ENCODE results near the gene BNIPL.

The BNIPL gene, protein sequence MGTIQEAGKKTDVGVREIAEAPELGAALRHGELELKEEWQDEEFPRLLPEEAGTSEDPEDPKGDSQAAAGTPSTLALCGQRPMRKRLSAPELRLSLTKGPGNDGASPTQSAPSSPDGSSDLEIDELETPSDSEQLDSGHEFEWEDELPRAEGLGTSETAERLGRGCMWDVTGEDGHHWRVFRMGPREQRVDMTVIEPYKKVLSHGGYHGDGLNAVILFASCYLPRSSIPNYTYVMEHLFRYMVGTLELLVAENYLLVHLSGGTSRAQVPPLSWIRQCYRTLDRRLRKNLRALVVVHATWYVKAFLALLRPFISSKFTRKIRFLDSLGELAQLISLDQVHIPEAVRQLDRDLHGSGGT

DNA sequence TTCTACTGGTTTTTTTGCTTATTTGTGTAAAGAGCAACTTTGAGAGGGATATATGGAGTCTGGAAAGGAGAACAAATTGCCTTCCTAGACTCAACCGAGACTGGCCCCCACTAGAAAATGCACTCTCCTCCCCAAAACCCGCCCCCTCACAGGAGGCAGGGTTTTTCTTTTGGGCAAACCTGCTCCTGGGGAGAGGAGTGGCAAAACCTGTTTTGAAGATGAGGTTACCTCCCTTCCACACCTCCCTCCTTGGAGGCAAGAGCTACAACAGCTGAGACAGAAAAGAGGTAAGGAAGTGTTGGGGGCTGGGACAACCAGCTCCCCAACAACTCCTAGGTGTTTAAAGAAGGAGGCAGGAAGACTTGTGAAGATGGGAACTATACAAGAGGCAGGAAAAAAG lies at the start of gene BNIPL:
Gene BNIPL, plus strand, starts transcription at position 231 of the 400 bp plus-strand sequence. Its CDS starts 140 bp downstream, at position 371.
- H3K36me3 ChIP-seq: peaks cover 57% of the 10 kb centered on the region
- no peaks in the 10 kb centered on the region for H3K9me3 ChIP-seq
- no peak within 1 kb of the TSS for H3K9ac ChIP-seq
- TF ChIP-seq Cebpa-rat (IDR thresholded peaks at IDR 0.05): no peak
- no peaks in the 10 kb centered on the region for H3K27me3 ChIP-seq
- H4K20me1 ChIP-seq: no peaks in the 10 kb centered on the region
- no peaks in the 10 kb centered on the region for H3K4me1 ChIP-seq
- no peak within 1 kb of the TSS for H3K4me3 ChIP-seq
- H3K4me2 ChIP-seq: no peak within 1 kb of the TSS
- no peak within 1 kb of the TSS for H3K27ac ChIP-seq

DNA sequence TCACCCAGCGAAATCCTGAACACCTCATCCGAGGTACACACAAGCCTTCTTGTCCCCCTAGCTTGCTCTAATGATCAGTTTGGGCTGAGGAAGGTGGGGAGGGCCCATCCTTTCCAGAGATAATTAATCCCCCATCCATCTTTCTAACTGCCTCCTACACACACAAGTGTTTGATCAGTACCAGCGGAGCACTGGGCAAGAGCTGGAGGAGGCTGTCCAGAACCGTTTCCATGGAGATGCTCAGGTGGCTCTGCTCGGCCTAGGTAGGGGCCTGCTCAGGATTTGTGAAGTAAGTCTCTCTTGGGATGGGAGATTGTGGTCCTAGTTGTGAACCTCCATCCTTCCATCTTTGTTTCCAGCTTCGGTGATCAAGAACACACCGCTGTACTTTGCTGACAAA lies 48.5 kb upstream of the BNIPL start:
- Histone ChIP-seq H3K9ac (no peak overlapping the region), H3K4me1 (peaks cover 3% of the 10 kb centered on the region), H3K4me3 (no peak overlapping the region), H4K20me1 (no peaks in the 10 kb centered on the region), H3K27me3 (no peaks in the 10 kb centered on the region), H3K9me3 (no peaks in the 10 kb centered on the region), H3K36me3 (no peaks in the 10 kb centered on the region), H3K27ac (no peak overlapping the region), H3K4me2 (no peak overlapping the region)
- no peak for TF ChIP-seq Cebpa-rat (IDR thresholded peaks at IDR 0.05)

DNA sequence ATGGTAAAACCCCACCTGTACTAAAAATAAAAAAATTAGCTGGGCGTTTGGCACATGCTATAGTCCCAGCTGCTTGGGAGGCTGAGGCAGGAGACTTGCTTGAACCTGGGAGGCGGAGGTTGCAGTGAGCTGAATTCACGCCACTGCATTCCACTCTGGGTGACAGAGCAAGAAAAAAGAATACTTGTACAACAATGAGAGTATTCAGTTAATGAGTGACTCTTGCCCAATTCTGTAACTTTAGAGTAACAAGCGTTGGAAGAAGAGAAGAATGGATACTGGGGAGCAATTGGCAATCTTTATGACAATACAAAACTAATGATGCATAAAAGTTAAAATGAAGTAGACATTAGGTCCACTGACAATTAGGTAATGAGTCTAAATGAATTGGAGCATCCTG lies 43.8 kb upstream of the BNIPL start:
- Histone ChIP-seq H3K27me3 (no peaks in the 10 kb centered on the region), H3K9ac (no peak overlapping the region), H3K27ac (no peak overlapping the region), H3K36me3 (peaks cover 19% of the 10 kb centered on the region), H3K9me3 (no peaks in the 10 kb centered on the region), H3K4me1 (no peaks in the 10 kb centered on the region), H3K4me2 (no peak overlapping the region), H4K20me1 (no peaks in the 10 kb centered on the region), H3K4me3 (no peak overlapping the region)
- TF ChIP-seq Cebpa-rat (IDR thresholded peaks at IDR 0.05): no peak

GRCh38 chr1:150994248-150994647 lies 42.1 kb upstream of the BNIPL start:
- Histone ChIP-seq H3K4me2 (no peak overlapping the region), H3K9ac (0 out of 2 replicates have a peak overlapping the region, but pooled peaks have one; percentile 4), H3K27ac (no peak overlapping the region), H3K4me1 (peaks cover 4% of the 10 kb centered on the region), H3K9me3 (no peaks in the 10 kb centered on the region), H4K20me1 (no peaks in the 10 kb centered on the region), H3K27me3 (no peaks in the 10 kb centered on the region), H3K4me3 (no peak overlapping the region), H3K36me3 (peaks cover 35% of the 10 kb centered on the region)
- no peak for TF ChIP-seq Cebpa-rat (IDR thresholded peaks at IDR 0.05)

GRCh38 chr1:150995460-150995859 lies 40.9 kb upstream of the BNIPL start:
- Histone ChIP-seq H3K36me3 (peaks cover 47% of the 10 kb centered on the region), H3K4me2 (0 out of 2 replicates have a peak overlapping the region, but pooled peaks have one; percentile 25), H3K9me3 (no peaks in the 10 kb centered on the region), H3K9ac (no peak overlapping the region), H3K27ac (no peak overlapping the region), H3K4me3 (no peak overlapping the region), H4K20me1 (no peaks in the 10 kb centered on the region), H3K27me3 (no peaks in the 10 kb centered on the region), H3K4me1 (peaks cover 11% of the 10 kb centered on the region)
- TF ChIP-seq Cebpa-rat (IDR thresholded peaks at IDR 0.05): no peak

GRCh38 chr1:150995896-150996295 lies 40.5 kb upstream of the BNIPL start:
- Histone ChIP-seq H3K9me3 (no peaks in the 10 kb centered on the region), H3K27ac (no peak overlapping the region), H3K9ac (no peak overlapping the region), H4K20me1 (no peaks in the 10 kb centered on the region), H3K4me3 (no peak overlapping the region), H3K36me3 (peaks cover 52% of the 10 kb centered on the region), H3K4me1 (peaks cover 11% of the 10 kb centered on the region), H3K4me2 (0 out of 2 replicates have a peak overlapping the region, but pooled peaks have one; percentile 25), H3K27me3 (no peaks in the 10 kb centered on the region)
- no peak for TF ChIP-seq Cebpa-rat (IDR thresholded peaks at IDR 0.05)

GRCh38 chr1:150997126-150997872 lies 39.1 kb upstream of the BNIPL start:
- no peak overlapping the region for H3K27ac ChIP-seq
- H3K4me1 ChIP-seq: peaks cover 14% of the 10 kb centered on the region
- H3K4me2 ChIP-seq: no peak overlapping the region
- no peaks in the 10 kb centered on the region for H3K9me3 ChIP-seq
- H3K9ac ChIP-seq: no peak overlapping the region
- H4K20me1 ChIP-seq: no peaks in the 10 kb centered on the region; the same call in 1 of the 2 replicates
- no peak for TF ChIP-seq Cebpa-rat (IDR thresholded peaks at IDR 0.05)
- H3K27me3 ChIP-seq: no peaks in the 10 kb centered on the region
- peaks cover 66% of the 10 kb centered on the region for H3K36me3 ChIP-seq
- no peak overlapping the region for H3K4me3 ChIP-seq

- no peak for TF ChIP-seq Cebpa-rat (IDR thresholded peaks at IDR 0.05)
- no peak overlapping the region for H3K9ac ChIP-seq
- H3K36me3 ChIP-seq: peaks cover 71% of the 10 kb centered on the region
- no peaks in the 10 kb centered on the region for H3K9me3 ChIP-seq
- no peak overlapping the region for H3K27ac ChIP-seq
- H3K4me2 ChIP-seq: no peak overlapping the region
- H3K27me3 ChIP-seq: no peaks in the 10 kb centered on the region
- no peak overlapping the region for H3K4me3 ChIP-seq
- H3K4me1 ChIP-seq: peaks cover 20% of the 10 kb centered on the region
- no peaks in the 10 kb centered on the region; the same call in 1 of the 2 replicates for H4K20me1 ChIP-seq
These were observed 38.4 kb upstream of the BNIPL start for GRCh38 chr1:150997949-150998348.

DNA sequence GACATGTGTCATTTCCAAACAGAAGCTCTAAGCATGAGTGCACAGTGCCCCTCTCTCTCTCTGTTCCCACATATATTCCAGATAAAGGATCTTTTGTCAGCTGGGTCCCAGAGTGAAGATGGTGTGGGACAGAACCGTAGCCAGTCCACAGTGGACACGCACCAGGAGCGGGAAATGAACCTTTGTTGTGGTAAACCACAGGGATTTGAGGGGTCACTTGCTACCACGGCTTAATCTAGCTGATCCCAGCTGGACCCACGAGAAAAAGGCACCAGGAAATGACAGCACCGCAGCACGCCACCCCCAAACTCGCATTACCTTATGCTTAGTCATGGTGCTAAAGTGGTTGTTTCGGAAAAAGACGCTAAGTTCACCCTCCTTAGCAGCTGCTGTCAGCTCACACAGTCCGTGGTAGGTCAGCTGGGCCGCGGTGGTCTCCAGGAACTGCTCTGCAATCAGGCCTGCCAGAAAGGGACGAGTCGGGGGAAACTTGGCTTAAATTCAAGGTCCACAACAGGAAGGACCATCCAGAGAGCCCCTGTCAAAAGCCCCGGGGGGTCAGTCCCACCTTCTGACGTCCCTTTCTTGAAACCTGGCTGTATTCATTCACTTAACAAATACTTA lies 37.2 kb upstream of the BNIPL start:
- Histone ChIP-seq H4K20me1 (no peaks in the 10 kb centered on the region; the same call in 1 of the 2 replicates), H3K9ac (no peak overlapping the region), H3K4me3 (no peak overlapping the region), H3K4me2 (no peak overlapping the region), H3K36me3 (peaks cover 71% of the 10 kb centered on the region), H3K4me1 (peaks cover 33% of the 10 kb centered on the region), H3K27ac (no peak overlapping the region; the same call in 1 of the 2 replicates), H3K27me3 (no peaks in the 10 kb centered on the region), H3K9me3 (no peaks in the 10 kb centered on the region)
- no peak for TF ChIP-seq Cebpa-rat (IDR thresholded peaks at IDR 0.05)

All from BLaER1 (cell line).